Muscle layer of duodenum (tissue), 2 donors: ENCODE results near the gene MAP3K10.

Experiments used
- H3K27ac ChIP-seq: one replicate; pipeline ENCODE4 v1.7.0; 2013; ENCODE audit warnings: mild to moderate bottlenecking, low read length
- H3K27me3 ChIP-seq: one replicate; pipeline ENCODE4 v1.7.0; 2013; ENCODE audit warnings: low read depth, mild to moderate bottlenecking, control low read depth, low read length
- H3K36me3 ChIP-seq, 2 donors: one replicate each; pipeline ENCODE4 v1.7.0; 2013; ENCODE audit warnings: low read length in 2 of 2, control low read depth in 1 of 2, mild to moderate bottlenecking in 1 of 2; ENCODE audit not compliant: insufficient read depth in 2 of 2, control insufficient read depth in 1 of 2
- H3K4me1 ChIP-seq, 2 donors: one replicate each; pipeline ENCODE4 v1.7.0; 2013; ENCODE audit warnings: low read length in 2 of 2, mild to moderate bottlenecking in 2 of 2, control low read depth in 1 of 2, moderate library complexity in 1 of 2; ENCODE audit not compliant: insufficient read depth in 2 of 2, control insufficient read depth in 1 of 2
- H3K4me3 ChIP-seq, 2 donors: one replicate each; pipeline ENCODE4 v1.7.0; 2013; ENCODE audit warnings: low read length in 2 of 2, low read depth in 1 of 2, mild to moderate bottlenecking in 1 of 2
- H3K9me3 ChIP-seq, 2 donors: one replicate each; pipeline ENCODE4 v1.7.0; 2013; ENCODE audit warnings: low read length in 2 of 2, control low read depth in 1 of 2, mild to moderate bottlenecking in 1 of 2; ENCODE audit not compliant: control insufficient read depth in 1 of 2
- donor health status: healthy.

Gene MAP3K10

DNA sequence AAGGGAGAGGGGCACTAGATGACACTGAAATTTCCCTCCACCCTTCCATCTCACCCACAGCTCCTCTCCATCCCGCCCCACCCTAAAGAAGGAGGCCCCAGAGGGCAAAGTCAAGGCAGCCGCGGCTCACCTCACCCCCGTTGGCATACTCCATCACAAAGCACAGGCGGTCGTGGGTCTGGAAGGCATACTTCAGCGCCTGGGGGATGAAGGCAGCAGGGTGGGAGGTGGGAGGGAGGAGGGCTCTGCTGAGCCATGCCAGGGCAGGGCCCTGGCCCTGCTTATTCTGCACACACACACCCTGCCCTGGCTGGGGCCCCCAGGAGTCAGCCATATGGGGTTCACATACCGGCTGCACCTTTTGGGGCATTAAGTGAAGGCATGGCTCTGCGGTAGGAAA, 47.5 kb downstream of the MAP3K10 start:
- peaks cover 0 to 7% of the 10 kb centered on the region in 2 donors for H3K4me1 ChIP-seq
- H3K9me3 ChIP-seq = no peaks in the 10 kb centered on the region
- peaks cover 28 to 85% of the 10 kb centered on the region in 2 donors for H3K36me3 ChIP-seq
- no peak overlapping the region for H3K27ac ChIP-seq
- H3K27me3 ChIP-seq = no peaks in the 10 kb centered on the region
- no peak overlapping the region for H3K4me3 ChIP-seq

- H3K27me3 ChIP-seq = no peaks in the 10 kb centered on the region
- H3K4me3 ChIP-seq = no peak overlapping the region
- H3K36me3 ChIP-seq = peaks cover 28 to 77% of the 10 kb centered on the region in 2 donors
- peaks cover 0 to 9% of the 10 kb centered on the region in 2 donors for H3K4me1 ChIP-seq
- no peaks in the 10 kb centered on the region for H3K9me3 ChIP-seq
- no peak overlapping the region for H3K27ac ChIP-seq
Observed at GRCh38 chr19:40239415-40240226, 48.4 kb downstream of the MAP3K10 start.

- H3K36me3 ChIP-seq = peaks cover 25 to 70% of the 10 kb centered on the region in 2 donors
- H3K27me3 ChIP-seq = no peaks in the 10 kb centered on the region
- no peaks in the 10 kb centered on the region for H3K9me3 ChIP-seq
- no peak overlapping the region for H3K27ac ChIP-seq
- no peak overlapping the region for H3K4me3 ChIP-seq
- H3K4me1 ChIP-seq = peaks cover 2 to 13% of the 10 kb centered on the region in 2 donors
Observed at GRCh38 chr19:40240332-40240731, 49.1 kb downstream of the MAP3K10 start.

DNA sequence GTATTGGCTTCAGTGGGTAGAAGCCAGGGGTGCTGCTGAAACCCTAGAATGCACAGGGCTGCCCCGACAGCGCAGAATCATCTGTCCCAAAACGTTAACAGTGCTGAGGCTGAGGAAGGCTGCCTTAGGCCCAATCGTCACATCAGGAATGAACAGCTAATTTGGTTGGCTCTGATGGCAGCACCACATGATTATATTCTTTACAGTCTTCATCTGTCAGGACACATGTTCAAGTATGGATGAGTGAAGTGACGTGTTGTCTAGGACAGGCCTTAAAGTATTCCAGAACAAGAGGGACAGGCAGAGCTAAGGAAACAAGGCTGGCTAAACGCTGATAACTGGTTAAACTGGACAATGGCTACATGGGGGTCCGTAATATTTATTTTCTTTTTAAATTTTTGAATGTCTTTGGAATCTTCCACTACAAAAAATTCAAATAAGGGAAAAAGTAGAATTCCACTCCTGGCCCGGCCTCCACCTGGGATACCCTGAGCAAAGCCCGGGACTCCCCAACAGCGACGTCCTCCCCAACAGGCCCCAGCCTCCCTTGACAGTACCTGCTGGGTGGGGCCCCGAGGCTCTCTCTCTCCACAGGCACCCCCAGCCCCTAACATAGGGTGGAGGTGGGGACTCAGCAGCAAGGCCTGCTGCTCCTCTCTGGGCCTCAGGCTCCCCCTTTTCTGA, 50.0 kb downstream of the MAP3K10 start:
- H3K9me3 ChIP-seq = no peaks in the 10 kb centered on the region
- H3K36me3 ChIP-seq = peaks cover 21 to 60% of the 10 kb centered on the region in 2 donors
- peaks cover 2 to 19% of the 10 kb centered on the region in 2 donors for H3K4me1 ChIP-seq
- H3K4me3 ChIP-seq = no peak overlapping the region
- H3K27me3 ChIP-seq = no peaks in the 10 kb centered on the region
- H3K27ac ChIP-seq = no peak overlapping the region

- Histone ChIP-seq H3K9me3 (no peaks in the 10 kb centered on the region), H3K27me3 (no peaks in the 10 kb centered on the region), H3K4me3 (no peak overlapping the region), H3K27ac (no peak overlapping the region), H3K36me3 (peaks cover 16 to 54% of the 10 kb centered on the region in 2 donors), H3K4me1 (peaks cover 2 to 23% of the 10 kb centered on the region in 2 donors)
Observed at GRCh38 chr19:40241809-40242384, 50.7 kb downstream of the MAP3K10 start.

GRCh38 chr19:40242480-40242879, 51.3 kb downstream of the MAP3K10 start:
- Histone ChIP-seq H3K27me3 (no peaks in the 10 kb centered on the region), H3K9me3 (no peaks in the 10 kb centered on the region), H3K27ac (no peak overlapping the region), H3K36me3 (peaks cover 13 to 50% of the 10 kb centered on the region in 2 donors), H3K4me1 (peaks cover 2 to 23% of the 10 kb centered on the region in 2 donors), H3K4me3 (no peak overlapping the region)

GRCh38 chr19:40243181-40243580, 52.0 kb downstream of the MAP3K10 start:
- Histone ChIP-seq H3K27me3 (no peaks in the 10 kb centered on the region), H3K4me3 (no peak overlapping the region), H3K27ac (no peak overlapping the region), H3K36me3 (peaks cover 13 to 42% of the 10 kb centered on the region in 2 donors), H3K9me3 (no peaks in the 10 kb centered on the region), H3K4me1 (peaks cover 2 to 23% of the 10 kb centered on the region in 2 donors)

- Histone ChIP-seq H3K9me3 (no peaks in the 10 kb centered on the region), H3K27ac (no peak overlapping the region), H3K4me1 (peaks cover 2 to 23% of the 10 kb centered on the region in 2 donors), H3K36me3 (peaks cover 8 to 29% of the 10 kb centered on the region in 2 donors), H3K27me3 (no peaks in the 10 kb centered on the region), H3K4me3 (no peak overlapping the region)
Observed at GRCh38 chr19:40244579-40245317, 53.5 kb downstream of the MAP3K10 start.

DNA sequence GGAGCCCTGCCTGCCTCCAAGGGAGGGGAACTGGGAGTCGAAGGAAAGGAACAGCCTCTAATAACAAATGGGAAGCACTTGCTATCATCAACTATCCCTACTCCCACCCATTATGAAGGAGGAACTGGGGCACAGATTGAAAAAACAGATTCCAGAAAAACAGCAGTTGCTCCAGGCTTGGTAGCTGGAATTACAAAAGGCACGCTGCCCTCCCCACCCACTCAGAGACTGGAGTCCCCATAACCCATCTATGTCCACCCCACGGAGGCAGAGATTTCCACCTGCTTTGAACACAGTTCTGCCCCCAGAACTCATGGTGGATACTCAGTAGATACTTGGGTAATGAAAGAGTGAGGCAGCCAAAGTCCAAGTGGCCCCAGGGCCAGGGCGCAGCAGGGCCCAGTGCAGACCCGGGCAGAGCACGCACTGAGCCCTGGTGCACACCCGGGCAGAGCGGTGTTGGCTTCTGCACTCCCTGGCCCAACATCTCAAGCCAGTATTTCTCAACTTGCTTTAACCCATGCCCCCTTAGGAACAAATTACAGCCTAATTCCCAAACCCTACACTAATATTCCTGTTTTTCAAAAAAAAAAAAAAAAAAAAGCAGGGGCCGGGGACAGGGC, 54.4 kb downstream of the MAP3K10 start:
- Histone ChIP-seq H3K27me3 (no peaks in the 10 kb centered on the region), H3K4me1 (peaks cover 2 to 23% of the 10 kb centered on the region in 2 donors), H3K27ac (no peak overlapping the region)

GRCh38 chr19:40246292-40247073, 55.3 kb downstream of the MAP3K10 start:
- Histone ChIP-seq H3K9me3 (no peaks in the 10 kb centered on the region), H3K27ac (no peak overlapping the region), H3K4me1 (peaks cover 2 to 23% of the 10 kb centered on the region in 2 donors), H3K27me3 (no peaks in the 10 kb centered on the region), H3K4me3 (no peak overlapping the region), H3K36me3 (peaks cover 3 to 17% of the 10 kb centered on the region in 2 donors)

More for the DNA sequence above, 54.4 kb downstream of the MAP3K10 start:
- H3K36me3 ChIP-seq = peaks cover 3 to 25% of the 10 kb centered on the region in 2 donors
- H3K9me3 ChIP-seq = no peaks in the 10 kb centered on the region
- no peak overlapping the region for H3K4me3 ChIP-seq
